ENCODE data around the gene LINC00632.

The LINC00632 gene

DNA sequence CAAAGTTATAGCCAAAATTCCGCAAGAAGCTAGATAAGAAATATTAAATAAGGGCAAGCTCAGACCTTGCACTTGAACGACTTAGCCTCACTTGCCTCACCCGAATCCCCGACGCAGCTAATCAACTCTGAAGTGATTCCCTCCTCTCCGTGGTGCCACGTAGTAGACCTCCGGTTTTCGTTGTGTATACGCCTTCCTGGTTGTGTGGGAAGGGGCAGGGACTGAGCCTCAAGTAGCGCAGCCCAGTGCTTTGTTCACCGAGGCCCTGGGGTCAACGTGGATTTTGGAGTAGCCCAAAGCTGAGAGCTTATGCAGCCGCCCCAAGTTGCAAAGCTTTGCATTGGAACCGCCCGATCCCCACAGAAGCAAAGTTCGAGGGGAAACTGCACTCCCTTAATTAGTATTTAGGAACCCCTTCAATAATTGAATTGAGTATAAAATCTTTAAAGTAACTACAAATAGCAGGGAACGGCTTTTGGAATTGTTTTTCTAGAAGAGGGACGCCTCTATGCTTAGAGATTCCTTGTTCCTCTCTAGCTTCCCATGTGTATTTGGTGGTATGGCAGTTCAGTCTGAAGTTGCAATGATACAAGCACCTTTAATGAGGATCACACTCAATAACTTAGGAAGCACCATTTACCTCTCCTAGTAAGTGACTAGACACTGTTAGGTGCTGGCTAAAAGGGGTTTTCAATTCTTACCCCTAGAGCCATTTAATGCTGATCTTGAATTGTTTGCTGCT lies 55.7 kb downstream of the LINC00632 start:
- no peak for DNase-seq

DNA sequence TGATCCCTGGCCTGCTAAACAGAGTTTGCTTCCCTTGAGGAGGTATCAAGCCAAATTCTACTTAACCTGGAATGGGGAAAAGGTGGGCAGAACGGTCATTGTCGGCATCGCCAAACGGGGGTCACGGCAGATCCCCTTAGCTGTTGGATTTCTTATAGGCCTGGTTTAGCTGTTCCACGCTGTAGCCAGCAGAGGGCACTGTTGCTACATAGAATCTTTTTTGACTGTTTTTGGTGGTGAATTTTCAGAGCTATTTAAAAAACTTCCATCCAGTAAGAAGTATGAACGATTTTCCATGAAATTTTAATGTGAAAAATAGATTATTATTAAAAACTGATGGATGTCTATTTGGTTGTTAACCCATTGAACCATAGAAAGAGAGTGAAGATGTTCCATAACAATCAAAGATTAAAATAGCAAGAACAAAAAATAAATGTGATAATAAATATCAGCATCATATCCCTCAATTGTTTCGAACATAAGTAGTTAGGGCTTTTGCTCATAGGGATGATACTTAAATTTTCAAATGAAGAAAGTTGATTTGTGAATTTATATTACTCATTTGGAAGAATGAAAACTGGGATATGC lies 56.6 kb downstream of the LINC00632 start:
- peak; percentile 62 for DNase-seq

DNA sequence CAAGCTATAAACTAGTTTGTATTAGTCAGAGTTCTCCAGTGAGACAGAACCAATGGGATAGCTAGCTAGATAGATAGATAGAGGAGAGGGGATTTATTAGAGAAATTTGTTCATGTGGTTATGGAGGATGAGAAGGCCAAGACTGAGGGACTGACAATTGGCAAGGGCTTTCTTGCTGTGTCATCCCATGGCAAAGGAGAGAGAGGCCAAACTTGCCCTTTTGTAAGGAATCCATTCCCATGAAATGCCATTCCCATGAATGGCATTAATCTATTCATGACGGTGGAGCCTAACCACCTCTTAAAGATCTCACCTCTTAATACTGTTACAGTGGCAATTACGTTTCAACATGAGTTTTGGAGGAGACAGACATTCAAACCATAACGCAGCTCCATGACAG lies 58.1 kb downstream of the LINC00632 start:
- DNase-seq: no peak

DNA sequence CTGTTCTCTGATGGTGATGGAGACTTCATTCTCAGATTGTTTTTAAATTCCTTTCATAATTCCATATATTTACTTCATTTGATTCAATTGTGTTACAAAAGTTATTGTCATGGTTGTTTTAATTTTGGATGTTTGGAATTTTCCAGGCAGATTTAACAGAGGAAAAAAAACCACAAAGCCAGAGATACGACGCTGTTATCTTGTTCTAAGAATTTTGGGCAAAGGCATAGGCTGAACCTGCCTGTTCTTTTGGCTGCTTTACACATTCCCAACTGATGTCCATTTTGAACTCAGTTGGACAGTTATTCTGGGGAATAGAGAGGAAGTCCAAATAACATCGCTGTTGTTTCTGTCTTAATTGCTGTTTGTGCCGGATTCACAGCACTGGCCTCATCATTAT lies 65.7 kb downstream of the LINC00632 start:
- no peak for DNase-seq

DNA sequence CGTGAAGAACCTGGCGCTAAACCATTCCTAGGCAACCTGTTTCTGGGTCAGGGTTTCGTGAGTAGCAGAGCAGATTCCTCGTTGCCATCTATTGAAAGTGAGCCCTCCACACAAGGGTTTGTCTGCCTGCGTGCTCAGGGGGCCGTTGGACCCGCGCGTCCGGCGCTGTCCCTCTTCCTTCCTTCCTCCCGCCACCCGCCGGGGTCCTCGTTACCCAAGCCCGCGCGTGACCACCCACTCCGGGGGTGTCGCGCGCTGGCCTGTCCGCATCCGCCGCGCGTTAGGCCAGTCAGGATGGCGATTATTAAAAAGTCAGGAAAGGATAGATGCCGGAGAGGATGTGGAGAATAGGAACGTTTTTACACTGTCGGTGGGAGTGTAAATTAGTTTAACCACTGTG lies 66.8 kb downstream of the LINC00632 start:
- no peak for DNase-seq

DNA sequence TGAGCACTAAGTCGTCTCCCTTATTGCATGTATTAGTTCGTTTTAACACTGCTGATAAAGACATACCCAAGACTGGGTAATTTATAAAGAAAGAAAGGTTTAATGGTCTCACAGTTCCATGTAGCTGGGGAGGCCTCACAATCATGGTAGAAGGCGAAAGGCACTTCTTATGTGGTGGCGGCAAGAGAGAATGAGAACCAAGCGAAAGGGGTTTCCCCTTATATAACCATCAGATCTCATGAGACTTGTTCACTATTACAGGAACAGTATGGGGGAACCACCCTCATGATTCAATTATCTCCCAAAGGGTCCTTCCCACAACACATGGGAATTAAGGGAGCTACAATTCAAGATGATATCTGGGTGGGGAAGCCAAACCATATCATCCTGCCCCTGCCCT lies 85.1 kb downstream of the LINC00632 start:
- no peak for DNase-seq

DNA sequence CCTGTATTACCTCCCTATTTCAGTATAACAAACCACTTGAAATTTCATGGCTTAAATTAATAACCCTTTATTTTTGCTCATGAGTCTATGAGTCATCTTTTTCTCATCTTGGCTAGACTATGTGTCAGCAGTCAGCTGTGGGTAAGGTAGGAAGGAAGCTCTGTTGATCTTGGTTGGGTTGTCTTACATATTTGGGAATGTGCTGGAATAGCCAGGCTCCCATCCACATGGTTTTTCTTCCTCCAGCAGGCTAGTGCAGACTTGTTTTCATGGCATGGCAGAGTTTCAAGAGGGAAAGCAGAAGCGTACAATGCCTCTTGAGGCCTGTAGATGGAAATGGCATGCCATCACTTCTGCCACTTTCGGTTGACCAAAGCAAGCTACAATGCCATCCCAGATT lies 89.7 kb downstream of the LINC00632 start:
- no peak for DNase-seq

DNA sequence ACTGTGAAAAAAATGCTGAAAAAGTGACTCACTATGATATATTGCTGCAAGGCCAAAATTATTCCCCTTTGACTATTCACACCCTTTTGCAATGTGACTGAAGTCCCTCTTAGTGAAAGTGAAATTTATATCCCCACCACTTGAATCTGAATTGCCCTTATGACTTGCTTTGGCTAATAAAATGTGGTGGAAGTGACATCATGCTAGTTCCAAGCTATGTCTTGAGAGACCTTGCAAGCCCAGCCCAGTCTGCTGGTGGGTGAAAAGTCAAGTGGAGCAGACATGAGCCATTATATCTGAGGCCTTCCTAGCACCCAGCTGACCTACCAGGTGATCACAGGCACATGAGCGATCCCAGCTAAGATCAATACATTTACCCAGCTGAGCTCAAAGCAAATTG lies 94.7 kb downstream of the LINC00632 start:
- DNase-seq: no peak

DNA sequence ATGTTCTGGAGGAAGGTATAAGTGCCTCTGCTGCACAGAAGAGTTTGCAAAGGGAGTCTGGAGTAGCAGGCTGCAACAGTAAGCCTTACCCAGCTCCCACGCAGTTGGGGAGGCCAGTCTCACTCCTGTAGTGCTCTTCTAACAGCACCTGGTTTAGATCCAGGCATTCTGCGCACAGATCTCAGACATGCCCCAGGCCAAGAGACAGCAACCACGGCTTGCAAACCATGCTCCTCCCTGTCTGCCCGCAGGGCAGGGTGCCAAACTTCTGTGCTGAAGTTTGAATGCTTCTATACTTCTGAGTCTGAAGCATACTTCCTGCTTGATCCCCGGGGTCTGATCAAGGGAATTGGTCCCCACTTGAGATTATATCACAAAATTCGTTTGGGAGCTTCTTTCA lies 106.3 kb downstream of the LINC00632 start:
- peak; percentile 59 for DNase-seq

DNA sequence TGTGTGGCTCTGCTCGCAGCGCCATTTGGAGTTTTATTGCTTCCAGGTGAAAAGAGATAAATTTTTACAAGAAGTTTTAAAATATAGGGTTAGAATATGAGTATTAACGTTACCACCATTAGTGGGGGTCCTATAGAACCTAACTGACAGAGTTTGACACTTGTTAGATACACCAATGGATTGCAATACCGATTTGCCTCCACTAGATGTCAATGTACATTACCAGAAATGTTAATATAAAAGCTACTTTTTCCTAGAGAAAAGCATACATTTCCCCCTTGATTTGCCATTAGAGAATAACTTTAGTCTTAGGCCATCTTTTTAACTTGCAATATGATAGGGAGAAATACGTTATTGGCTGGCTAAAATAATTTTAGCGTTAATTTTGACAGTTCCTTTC lies 108.4 kb downstream of the LINC00632 start:
- DNase-seq: peak; percentile 49

DNA sequence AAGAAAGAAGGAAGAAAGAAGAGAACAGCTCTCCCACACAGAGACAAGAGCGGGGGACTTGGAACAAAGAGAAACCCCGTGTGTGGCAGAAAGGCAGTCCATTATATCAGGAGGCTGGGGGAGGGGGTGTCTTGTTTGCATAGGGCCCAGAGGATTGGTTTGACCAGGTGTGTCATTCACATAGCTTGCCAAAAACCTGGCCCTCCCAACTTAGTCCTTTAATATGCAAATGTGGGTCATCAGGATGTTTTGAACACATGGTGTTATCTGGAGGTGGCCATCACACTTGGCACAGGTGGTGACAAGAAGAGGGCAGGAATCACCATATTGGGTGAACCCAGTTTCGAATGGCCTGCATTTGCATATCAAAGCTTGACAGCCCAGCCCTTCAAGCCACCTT lies 111.7 kb downstream of the LINC00632 start:
- no peak for DNase-seq

DNA sequence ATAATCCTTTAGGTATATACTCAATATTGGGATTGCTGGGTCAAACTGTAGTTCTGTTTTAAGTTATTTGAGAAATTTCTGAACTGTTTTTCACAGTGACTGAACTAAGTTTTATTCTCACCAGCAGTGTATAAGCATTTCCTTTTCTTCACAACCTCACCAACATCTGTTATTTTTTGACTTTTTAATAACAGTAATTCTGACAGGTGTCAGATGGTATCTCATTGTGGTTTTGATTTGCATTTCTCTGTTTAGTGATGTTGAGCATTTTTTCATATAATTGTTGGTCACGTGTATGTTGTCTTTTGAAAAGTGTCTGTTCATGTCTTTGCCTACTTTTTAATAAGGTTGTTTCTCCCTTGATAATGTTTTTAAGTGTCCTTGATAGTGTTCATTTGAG lies 112.6 kb downstream of the LINC00632 start:
- no peak for DNase-seq

DNA sequence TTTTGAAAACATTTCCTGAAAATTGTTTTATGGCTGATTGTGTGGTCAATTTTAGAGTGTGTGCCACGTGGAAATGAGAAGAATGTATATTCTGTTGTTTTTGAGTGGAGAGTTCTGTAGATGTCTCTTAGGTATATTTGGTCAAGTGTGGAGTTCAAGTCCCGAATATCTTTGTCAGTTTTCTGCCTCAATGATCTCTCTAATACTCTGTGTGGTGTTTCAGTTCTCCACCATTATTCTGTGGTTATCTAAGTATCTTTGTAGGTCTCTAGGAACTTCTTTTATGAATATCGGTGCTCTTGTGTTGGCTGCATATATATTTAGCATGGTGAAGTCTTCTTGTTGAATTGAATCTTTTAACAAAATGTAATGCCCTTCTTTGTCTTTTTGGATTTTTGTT lies 113.3 kb downstream of the LINC00632 start:
- peak; percentile 1 for DNase-seq

DNA sequence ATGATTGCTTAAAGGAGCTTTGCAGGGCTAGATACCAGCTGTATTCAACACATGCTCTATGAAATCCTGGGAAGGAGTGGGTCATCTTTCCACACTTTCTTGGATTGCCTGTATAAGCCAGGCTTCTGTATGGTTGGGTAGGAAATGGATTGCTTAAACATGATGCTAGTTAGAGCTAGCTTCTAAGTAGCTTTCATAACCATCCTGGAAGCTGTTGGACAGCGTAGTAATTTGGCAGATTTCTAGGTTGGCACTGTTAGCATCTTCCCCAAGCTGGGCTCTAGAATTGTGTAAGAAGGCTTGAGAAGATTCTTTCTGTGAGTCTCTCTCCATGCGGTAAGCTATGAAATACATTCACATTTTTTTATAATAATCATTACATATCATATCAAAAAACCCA lies 127.3 kb downstream of the LINC00632 start:
- DNase-seq: no peak
